Panc1 (cell line): ENCODE results near the gene ACTR10. TPM values are rescaled to one million over a fixed set of nuclear protein-coding genes. Genes with fewer than 3 reads are reported as not detected.

Experiments
- ATAC-seq: fragments of 200-7000 bp; cut with Tn5 transposase; 2 replicates; pipeline ENCODE4 v1.9.1; 2020; ENCODE audit warnings: mild to moderate bottlenecking, moderate library complexity
- BruUV-seq: library from RNA; stranded (reverse); fragments of 400-500 nt; replicated peaks from 2 replicates; lab custom pipeline; 2021; lab: Mats Ljungman, UMichigan
- CTCF ChIA-PET: fragments of 300-600 bp; sonication (Branson Sonifier 250); formaldehyde crosslinking; loops from one replicate; lab custom pipeline; 2022; ENCODE audit warnings: antibody characterized with exemption; lab: Charles Lee
- POLR2A ChIA-PET: fragments of 300-600 bp; sonication (Branson Sonifier 250); formaldehyde crosslinking; loops from one replicate; lab custom pipeline; 2022; ENCODE audit warnings: antibody characterized with exemption; lab: Charles Lee
- DNase-seq: peaks from one replicate; pipeline ENCODE4 v3.0.0-alpha.2; 2010; ENCODE audit warnings: low read depth, low spot score
- H3K27ac ChIP-seq: 2 replicates; pipeline ENCODE4 v1.5.1; 2011; ENCODE audit warnings: mild to moderate bottlenecking, low read length, inconsistent platforms
- H3K27me3 ChIP-seq: fragments of 200-500 bp; sonication (Bioruptor generic); 2 replicates; pipeline ENCODE4 v1.6.0; 2014; ENCODE audit warnings: low read length, inconsistent platforms; ENCODE audit not compliant: control insufficient read depth, insufficient read depth
- H3K36me3 ChIP-seq: fragments of 200-500 bp; sonication (Bioruptor generic); 2 replicates; pipeline ENCODE4 v1.5.1; 2014; ENCODE audit warnings: inconsistent platforms, mild to moderate bottlenecking, low read length, moderate library complexity; ENCODE audit not compliant: control insufficient read depth, insufficient read depth
- H3K4me1 ChIP-seq: 2 replicates; pipeline ENCODE4 v1.5.1; 2011; ENCODE audit warnings: inconsistent platforms, mild to moderate bottlenecking, low read length, moderate library complexity; ENCODE audit not compliant: control insufficient read depth, insufficient read depth
- H3K4me3 ChIP-seq, 2 experiments: 2 replicates each; pipeline ENCODE4 v1.5.1; 2011 to 2012; ENCODE audit warnings: low read depth in 2 of 2, low read length in 2 of 2, mild to moderate bottlenecking in 2 of 2, inconsistent platforms in 1 of 2, moderate library complexity in 1 of 2
- H3K9me3 ChIP-seq: fragments of 200-500 bp; sonication (Bioruptor generic); 2 replicates; pipeline ENCODE4 v1.5.1; 2014; ENCODE audit warnings: low read depth, mild to moderate bottlenecking, inconsistent platforms, low read length, moderate library complexity; ENCODE audit not compliant: control insufficient read depth, insufficient read depth
- CTCF ChIP-seq: fragments of 450-650 bp; IDR thresholded peaks from 2 replicates; pipeline ENCODE4 v1.5.1; 2017; ENCODE audit warnings: mild to moderate bottlenecking
- POLR2AphosphoS5 ChIP-seq: IDR thresholded peaks from 2 replicates; pipeline ENCODE4 v1.6.1; 2012; ENCODE audit warnings: mild to moderate bottlenecking, low read depth, low read length, moderate library complexity
- REST ChIP-seq, 2 experiments: IDR thresholded peaks; 2 replicates each; pipeline ENCODE4 v1.6.1; 2011 to 2012; ENCODE audit warnings: low read depth in 2 of 2, control low read depth in 1 of 2, low read length in 1 of 2, mild to moderate bottlenecking in 1 of 2, moderate library complexity in 1 of 2; ENCODE audit not compliant: insufficient read depth in 1 of 2
- SIN3A ChIP-seq: IDR thresholded peaks from 2 replicates; pipeline ENCODE4 v1.6.1; 2012; ENCODE audit warnings: low read depth, mild to moderate bottlenecking, low read length, moderate library complexity, borderline replicate concordance; ENCODE audit not compliant: insufficient read depth
- TCF7L2 ChIP-seq: IDR thresholded peaks from 2 replicates; pipeline ENCODE4 v1.6.1; 2011; ENCODE audit warnings: mild to moderate bottlenecking, low read depth, low read length, inconsistent platforms
- in situ Hi-C: cut with HindIII; loops from 2 replicates; pipeline ENCODE4 v1.10.0; 2016; ENCODE audit warnings: low sequenced_read_pairs, low pct_unique_long_range_greater_than_20kb
- intact Hi-C: fragments of 100-400 bp; cut with micrococcal nuclease; formaldehyde crosslinking; loops from one replicate; pipeline ENCODE4 v1.10.0; 2022; ENCODE audit not compliant: unreplicated experiment
- total RNA-seq: library from RNA; stranded (reverse); gene quantifications from one replicate; pipeline ENCODE4 v1.2.1, GENCODE V29; 2021; ENCODE audit not compliant: unreplicated experiment

Gene ACTR10
- total RNA-seq, 1 experiment from 2014 or later: 34.9 TPM

GRCh38 chr14:58213176-58213575 lies 13.2 kb downstream of the ACTR10 start:
- TF ChIP-seq TCF7L2 (no peak), REST (IDR thresholded peaks at IDR 0.05; ENCODE audit: insufficient read depth in 1 of 2, low read depth in 2 of 2, low read length in 1 of 2) (no peak), CTCF (no peak), POLR2AphosphoS5 (no peak), SIN3A (no peak)
- ChIA-PET POLR2A (no interaction called here), CTCF (no interaction called here)
- ATAC-seq (no peak), DNase-seq (no peak)
- in situ Hi-C loops: no loop called here
- Histone ChIP-seq H3K36me3 (peaks cover 10% of the 10 kb centered on the region; the same call in 1 of the 2 replicates), H3K27ac (no peak overlapping the region), H3K27me3 (no peaks in the 10 kb centered on the region), H3K4me1 (no peaks in the 10 kb centered on the region), H3K4me3 (no peak overlapping the region), H3K9me3 (no peaks in the 10 kb centered on the region)
- no TSS peak for BruUV-seq
- intact Hi-C loops: no loop called here

- Histone ChIP-seq H3K9me3 (no peaks in the 10 kb centered on the region), H3K27me3 (no peaks in the 10 kb centered on the region), H3K36me3 (peaks cover 8% of the 10 kb centered on the region; the same call in 1 of the 2 replicates), H3K27ac (no peak overlapping the region), H3K4me3 (no peak overlapping the region), H3K4me1 (no peaks in the 10 kb centered on the region)
- in situ Hi-C loops: no loop called here
- DNase-seq (no peak), ATAC-seq (no peak)
- intact Hi-C loops: no loop called here
- POLR2A ChIA-PET: no interaction called here
- no TSS peak for BruUV-seq
- CTCF ChIA-PET: no interaction called here
- TF ChIP-seq POLR2AphosphoS5 (no peak), SIN3A (no peak), CTCF (no peak), TCF7L2 (no peak), REST (IDR thresholded peaks at IDR 0.05; ENCODE audit: insufficient read depth in 1 of 2, low read depth in 2 of 2, low read length in 1 of 2) (no peak)
Observed at GRCh38 chr14:58215191-58215914, 15.4 kb downstream of the ACTR10 start.
